ENCODE measurements around the gene DOK5.

DOK5 gene

DNA sequence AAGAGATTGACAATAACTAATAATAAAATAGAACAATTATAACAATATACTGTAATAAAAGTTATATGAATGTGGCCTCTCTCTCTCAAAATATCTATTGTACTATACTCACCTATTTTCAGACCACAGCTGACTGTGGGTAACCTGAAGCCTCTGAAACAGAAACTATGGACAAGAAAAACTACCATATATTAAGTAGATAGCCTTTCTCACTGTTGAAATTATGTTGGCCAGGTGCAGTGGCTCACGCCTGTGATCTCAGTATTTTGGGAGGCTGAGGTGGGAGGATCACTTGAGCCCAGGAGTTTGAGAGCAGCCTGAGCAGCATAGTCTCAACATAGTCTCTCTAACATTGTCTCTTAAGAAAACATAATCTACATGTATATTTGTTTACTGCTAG, 89.9 kb downstream of the DOK5 start:
- DNase-seq = no peak

DNA sequence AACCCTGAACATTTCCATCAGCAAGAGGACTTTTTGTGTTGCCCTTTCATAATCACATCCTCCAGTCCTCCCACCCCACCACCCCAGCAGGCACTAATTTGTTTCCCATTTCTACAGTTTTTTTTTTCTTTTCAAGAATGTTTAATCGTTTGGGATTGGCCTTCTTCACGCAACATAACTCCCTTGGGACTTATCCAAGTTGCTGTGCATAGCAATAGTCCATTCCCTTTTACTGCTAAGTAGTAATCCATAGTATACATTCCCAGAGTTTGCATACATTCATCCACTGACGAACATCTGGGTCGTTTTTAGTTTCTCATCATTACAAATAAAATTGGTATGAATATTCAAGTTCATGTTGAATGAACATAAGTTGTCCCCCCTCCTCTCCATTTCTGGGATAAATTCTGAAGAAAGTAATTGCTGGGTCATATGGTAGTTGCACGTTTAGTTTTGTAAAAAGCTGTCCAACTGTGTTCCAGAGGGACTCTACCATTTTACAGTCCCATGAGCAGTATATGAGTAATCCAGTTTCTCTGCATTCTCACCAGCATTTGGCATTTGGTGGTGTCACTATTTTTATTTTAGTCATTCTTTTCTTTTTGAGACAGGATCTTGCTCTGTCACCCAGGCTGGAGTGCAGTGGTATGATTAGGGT, 90.8 kb downstream of the DOK5 start:
- DNase-seq = no peak

DNA sequence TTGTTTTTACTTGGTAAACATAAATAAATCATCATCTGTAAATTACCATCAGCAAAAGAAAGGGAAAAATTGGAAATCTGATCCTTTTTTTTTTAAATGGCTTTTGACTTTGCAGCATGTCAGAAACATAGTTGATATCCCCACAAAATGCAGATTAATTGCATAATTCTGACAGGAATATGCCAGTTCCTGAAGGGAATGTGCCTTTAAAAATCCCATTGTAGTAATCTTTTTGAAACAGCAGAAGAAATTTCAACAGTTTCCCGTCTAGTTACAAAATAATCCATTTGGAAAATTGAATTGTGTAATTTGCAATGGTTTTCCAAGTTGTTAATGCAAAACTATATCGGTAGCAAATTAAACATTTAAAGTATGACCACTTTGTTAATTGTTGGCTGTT, 95.2 kb downstream of the DOK5 start:
- no peak for DNase-seq

DNA sequence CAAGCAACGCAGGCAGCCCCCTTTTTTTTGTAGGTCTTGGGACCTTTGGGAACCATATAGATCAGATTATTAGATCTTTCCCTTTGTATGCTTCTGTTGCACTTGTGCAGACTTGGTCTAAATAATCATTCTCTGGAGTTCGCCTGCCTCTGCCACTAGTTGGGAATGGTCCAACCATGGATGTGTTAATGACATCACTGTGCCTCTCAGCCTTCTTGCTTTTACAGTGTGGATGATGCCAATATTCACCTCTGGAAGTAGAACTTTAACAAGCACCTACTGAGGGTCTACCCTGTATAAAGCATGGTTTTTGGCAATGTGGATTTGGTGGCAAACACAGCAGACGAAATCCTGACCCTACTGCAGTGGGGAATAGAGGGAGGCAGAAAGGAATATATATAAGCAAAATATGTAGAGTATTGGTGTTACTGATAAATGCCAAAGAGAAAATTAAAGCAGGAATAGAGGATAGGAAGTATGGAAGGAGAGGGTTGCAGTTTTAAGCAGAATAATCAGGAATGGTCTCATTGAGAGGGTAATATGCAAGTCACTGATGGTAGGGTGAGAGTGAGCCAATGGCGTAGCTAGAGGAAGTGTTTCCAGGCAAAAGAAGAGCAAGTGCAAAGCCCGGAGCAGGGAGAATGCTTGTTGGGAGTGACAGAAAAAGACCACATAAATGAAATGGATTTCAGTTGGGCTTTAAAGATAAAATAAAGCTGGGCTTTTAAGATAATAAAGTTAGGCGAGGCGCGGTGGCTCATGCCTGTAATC, 97.5 kb downstream of the DOK5 start:
- no peak for DNase-seq

DNA sequence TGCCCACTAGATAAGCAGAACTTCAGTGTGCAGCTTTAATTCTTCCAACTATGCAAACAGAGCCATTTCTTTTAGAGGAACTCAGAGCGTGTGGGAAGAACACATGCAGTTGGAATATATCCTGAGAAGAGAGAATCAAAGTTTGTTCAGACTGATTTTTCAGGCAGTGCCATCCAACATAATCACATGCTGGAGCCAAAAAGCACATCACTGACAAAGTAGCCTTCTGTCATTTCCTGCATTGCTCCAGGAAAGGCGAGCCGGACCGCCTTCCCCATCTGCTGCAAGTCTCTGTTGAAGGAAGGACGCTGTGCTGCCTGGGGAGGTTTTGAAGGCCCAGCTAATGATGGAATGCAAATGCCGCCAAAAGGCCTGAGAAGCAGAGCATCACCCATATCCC, 98.4 kb downstream of the DOK5 start:
- no peak for DNase-seq

DNA sequence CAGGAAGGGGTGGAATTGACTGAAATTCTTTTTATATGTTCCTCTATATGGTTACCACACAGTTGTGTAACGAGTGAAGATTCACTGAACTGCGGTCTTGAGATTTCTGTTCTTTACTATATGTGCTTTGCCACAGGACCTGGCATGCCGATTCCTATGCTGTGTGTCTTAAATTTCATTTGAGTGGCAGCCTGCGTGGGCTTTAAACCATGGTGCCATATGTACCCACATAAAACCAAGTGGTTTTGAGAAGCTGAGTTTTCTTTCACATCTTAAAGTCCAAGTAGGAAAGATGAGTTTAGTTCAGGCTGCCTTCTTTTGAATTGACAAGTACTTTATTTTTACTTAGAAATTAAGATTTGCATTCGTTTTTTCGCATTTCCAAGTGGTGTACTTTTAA, 101.1 kb downstream of the DOK5 start:
- no peak for DNase-seq

DNA sequence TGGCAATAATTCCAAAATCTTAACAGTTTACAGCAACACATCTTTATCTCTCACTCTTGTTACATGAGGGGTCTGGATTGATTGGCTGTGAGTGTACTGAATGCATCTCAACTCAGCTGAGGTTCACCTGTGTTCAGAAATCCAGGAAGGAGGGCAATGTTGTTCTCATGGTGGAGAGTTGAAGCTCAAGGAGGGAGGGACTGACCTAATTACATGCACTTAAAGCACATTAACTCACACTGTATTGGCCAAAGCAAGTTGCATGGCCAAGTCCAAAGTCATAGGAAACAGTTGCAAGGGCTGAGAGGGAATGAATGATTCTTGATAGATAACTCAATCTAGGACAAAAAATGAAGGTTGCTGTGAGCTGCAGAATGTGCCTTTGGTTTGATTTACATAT, 102.2 kb downstream of the DOK5 start:
- no peak for DNase-seq

DNA sequence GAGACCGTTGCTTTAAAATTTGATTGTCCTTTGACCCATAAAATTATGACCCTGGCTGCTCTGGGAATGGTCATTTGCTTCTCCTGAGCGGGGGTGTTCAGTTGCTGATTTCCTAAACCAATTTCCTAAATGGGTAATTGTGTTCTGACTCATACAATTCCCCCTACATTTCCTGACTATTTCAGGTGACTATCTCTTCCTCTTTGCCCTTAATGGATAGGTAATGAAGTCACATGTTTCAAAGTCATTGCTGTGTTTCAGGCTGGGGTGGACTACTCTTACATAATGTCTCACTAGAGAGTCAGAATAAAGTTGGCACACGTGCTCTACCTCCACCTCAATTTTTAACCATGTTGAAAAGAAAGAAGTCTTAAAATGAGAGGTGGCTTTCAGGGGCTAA, 109.8 kb downstream of the DOK5 start:
- no peak for DNase-seq

DNA sequence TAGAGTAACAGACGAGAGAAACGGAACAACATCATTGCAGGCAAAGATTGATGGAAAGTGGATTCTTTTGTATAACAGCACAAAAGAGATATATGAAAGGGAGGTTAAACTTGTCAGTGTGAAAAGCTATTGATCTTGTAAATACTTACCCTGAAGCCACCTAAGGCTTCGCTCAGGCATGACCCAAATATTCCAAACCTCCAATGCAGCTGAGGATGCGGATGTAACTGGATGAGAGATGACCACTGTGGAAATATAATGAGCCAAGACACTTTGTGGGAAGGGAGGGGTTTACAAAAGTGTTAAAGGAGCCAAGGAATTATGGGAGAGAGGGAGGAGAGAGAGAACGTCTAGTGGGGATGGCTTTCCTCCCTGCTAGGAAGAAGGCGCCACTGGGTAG, 112.0 kb downstream of the DOK5 start:
- no peak for DNase-seq

DNA sequence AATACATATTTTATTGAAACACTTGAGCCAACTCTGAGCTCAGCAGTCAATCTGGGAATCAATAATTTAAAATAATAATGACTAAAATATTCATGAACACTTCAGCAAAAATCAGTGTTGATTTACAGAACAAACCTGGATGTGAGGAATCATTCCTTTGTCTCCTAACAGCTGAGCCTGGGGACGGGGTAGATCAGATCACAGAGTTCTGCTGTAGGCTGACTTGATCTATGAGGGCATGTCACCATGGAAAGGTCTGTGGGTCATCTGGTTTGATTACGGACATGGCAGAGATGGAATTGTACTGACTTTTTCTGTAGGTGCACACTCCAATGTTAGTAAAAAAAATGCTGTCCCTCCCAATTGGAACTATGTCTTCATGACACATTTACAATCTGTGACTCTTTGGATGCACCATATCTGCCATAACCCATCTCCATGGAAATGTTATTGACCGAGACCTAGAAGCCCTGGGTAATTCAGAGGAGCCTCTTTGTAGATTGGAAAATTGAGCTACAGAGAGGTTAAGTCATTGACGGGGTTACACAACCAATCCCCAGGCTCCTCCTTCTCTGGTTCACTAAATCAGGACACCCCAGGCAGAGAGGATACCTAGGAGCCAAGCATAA, 114.1 kb downstream of the DOK5 start:
- DNase-seq = no peak

DNA sequence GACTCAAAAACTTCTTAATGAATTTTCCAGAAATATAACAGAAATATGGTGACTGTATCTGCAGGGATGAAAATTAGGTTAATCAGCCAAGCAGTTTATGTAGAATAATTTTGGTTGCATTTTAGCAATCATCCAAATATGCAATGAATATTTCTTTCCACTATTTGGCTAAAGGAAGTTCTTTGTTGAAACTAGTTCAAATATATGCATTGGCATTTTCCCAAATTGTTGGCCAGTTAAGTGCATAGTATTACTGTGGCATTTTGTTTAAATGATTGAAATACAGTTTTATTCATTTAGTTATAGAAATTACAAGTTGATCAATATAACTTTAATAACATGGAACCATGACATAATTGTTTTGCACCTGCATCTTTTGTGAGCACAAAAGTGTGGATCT, 115.5 kb downstream of the DOK5 start:
- no peak for DNase-seq

DNA sequence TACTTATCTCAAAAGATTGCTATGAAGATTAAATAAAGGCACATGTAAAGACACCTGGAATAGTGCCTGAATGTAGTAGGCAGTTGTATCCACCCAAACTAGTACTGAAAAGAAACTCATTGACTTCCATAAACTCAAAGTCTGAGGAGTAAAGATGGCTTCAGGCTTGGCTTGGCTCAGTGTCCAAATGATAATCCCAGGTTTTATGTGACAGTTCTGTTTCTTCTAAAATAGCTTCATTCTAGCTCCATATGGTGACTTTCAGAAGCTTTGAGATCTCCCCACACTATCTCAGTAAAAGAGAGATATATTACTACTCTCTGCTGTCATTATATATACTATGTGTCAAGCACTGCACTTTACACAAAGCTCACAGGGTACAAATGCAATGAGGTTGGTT, 121.3 kb downstream of the DOK5 start:
- DNase-seq = no peak

DNA sequence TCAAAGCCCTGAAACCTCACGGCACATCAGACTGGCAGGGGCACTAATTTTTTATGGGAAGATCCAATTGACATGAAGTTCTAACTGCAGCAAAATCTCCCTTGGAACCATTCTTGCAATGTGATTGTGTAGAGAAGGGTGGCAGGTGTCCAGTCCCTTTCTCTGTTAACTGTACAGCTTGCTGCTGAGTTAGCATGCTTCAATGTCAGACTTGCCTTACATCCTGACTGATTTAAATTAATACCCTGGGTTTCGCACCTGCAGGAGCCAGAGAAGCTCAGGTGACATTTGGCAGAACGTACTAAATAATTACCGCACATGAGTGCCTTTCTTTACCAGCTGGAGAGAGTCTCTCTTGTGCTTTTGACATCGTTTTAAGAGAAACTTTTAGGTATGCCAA, 123.0 kb downstream of the DOK5 start:
- no peak for DNase-seq

DNA sequence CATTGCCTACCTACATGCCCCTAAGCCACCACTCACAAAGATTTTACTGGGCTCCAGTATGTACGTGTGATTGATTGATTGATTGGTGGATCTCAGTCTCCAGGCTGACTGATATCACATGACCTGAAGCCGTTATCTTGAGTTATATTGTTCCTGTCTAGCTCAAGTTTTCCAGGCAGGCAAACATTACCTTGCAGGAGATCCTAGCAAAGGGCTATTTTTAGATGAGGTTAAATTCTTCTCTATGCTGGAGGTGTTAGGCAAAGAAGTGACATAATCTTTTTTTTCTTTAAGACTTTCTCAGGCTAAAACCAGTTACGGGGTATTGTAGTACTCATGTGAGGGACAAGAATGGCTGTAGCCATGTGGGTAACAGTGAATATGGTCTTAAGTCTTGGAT, 125.2 kb downstream of the DOK5 start:
- no peak for DNase-seq

DNA sequence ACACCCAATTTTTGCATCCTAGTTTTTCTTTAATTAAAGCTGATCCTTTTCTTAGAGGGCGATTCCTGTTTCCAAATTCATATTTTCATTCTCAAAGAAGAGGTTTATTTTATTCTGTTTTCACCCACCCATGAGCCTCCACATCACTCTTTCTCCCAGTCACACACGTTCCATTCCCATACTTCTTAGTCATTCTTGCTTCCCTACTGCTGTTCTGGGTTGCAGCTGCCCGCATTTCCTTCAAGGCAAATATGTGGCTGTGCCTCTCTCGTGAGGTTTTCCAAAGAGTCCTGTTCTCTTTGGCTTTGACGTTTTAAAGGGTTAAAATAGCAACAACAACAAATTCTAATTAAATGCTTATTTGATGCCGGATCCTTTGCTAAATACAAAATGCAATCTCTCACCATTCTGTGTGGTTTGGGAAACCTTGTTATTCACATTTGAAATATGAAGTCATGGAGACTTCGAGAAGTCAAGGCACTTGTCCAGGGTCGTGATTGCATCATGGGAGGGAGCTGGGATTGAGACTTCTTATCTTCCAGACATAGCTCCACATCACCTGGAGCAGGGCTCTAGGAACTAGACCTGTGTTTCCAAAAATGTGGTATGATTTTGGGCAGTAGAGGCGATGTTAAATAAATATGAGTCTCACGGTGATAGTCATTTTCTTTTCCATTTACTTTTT, 126.6 kb downstream of the DOK5 start:
- DNase-seq = no peak

DNA sequence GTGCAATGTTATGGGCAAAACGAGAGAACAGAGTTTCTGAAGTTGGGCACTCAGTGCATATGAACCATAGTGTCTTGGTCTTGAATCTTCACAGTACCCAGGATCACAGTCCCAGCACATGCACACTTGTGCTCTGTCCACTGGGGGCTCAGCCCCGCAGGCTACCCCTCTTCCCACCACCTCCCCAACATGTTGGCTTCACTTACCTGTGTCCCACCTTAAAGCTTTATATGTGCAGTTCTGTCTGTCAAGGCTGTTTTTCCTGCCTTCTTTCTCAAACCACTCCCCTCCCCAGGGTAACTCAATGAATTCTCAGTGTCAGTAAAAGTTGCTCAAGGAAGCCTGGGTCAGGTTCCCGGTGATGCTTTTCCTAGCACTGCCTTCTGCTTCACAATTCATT, 129.9 kb downstream of the DOK5 start:
- no peak for DNase-seq

DNA sequence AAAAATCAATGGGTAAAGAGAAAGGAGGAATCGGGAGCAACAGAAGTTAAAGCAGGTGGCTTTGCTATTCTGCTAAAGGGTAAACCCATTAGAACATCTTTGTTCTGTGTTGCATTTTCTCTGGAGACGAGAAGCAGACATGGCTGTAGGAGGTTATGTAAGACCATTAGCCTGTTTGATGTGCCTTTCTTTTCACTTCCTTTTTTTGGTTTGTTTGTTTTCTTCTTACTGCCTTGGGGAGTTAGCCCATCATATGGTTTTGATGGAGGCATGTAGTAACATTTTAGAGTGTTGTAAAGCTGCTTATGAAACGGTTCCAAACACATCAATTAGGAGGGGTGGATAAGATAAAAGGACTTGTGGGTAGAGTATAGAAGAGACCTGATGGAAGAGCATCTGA, 131.0 kb downstream of the DOK5 start:
- DNase-seq = no peak

DNA sequence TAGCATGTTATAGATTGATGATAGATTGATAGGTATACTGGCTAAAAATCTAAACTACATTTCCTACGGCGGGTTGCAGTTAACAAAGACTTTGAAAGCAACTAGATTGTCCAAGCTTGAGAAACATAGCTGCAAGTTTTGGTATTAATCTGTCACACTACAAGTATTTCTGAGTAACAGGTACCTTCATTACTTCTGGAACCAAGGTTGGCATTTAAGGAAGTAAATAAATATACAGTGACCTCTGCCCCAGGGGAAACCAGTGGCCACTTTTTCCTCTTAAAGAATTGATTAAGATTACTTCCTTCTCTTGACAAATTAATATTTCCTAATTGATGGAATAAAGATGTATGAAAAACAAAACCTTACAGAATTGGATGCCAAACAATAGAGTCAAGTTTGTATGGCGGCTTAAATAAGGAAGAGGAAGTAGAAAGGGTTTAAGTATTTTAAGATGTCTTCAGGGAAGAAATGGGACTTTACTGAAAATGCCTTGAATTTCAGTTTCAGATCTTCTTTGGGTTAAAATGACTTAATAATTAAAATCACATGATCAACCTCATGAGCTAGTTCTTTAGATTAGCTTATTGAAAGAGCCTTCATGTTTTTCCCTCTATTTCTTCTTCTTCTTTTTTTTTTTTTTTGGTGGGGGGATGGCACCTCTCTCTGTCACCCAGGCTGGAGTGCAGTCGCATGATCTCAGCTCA, 132.8 kb downstream of the DOK5 start:
- no peak for DNase-seq

DNA sequence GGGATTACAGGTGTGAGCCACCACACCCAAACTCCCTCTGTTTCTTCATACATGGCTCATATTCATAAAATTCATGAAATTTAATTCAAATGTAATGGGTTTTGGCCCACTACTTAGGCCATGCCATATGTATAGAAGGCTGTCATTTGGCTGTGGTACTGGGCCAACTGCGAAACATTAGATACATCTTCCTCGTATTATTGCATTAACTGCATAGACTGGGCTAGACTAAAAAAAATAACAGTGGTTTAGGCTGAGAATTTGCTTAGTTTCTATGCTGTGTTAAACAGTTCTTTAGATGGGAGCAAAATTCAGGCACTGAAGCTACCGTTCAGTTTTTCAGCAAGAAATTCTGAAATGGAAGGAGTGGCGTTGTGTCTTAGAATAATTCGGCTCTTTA, 133.6 kb downstream of the DOK5 start:
- no peak for DNase-seq

DNA sequence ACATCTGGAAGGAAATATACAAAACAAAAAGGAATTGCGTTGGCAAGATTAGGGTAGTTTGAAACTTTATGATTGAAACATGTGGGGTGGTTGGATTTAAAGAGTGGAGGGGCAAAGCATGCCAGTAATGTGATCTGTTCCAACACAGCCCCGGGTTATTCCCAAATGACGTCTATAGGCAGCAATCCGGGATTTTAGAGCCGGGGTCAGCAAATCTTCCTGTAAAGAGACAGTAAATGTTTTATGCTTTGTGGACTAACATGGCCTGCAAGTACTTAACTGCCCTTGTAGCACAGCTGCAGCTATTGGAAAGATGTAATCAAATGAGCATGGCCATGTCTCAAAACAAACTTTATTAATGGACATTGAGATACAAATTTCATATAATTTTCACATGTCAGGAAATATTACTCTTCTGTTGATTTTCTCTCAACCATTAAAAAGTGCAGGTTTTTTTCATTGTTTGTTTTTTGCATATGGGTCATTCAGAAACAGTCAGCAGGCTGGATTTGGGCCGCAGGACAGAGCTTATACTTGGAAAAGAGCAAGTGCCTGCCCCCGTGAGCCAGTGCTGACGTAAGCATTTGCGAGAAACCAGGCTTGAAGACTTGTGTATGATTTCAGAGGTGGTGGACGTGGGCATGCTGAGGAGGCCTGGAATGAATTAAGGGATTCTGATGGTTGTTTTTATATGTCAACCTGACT, 136.5 kb downstream of the DOK5 start:
- no peak for DNase-seq

DNA sequence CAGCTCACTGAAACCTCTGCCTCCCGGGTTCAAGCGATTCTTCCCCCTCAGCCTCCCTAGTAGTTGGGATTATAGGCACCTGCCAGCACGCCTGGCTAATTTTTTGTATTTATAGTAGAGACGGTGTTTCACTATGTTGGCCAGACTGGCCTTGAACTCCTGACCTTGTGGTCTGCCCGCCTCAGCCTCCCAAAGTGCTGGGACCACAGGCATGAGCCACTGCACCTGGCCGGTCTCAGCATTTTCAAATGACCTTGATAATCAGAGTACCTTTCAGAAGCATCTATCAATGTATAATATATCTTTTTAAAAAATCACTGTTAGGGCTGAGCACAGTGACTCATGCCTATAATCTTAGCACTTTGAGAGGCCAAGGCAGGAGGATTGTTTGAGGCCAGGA, 143.0 kb downstream of the DOK5 start:
- DNase-seq = no peak

DNA sequence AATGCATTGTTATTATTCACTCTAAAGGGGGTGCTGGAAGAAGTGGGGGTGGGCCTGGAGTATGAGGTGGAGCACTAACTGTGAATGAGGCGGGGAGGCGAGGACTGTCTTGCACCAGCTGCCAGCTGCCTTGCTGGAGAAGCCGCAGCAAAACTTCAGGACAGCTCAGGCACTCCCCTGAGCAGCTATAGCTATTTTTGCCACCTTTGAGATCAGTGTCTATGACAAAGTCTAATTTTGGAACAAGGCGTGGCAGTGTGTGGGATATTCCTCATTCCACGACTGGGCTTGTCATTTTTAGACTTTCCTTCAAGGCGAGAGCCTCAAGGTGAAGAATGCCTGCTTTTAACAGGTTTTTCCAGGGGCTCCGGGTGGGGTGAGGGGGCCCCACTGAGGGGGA, 143.8 kb downstream of the DOK5 start:
- DNase-seq = no peak

DNA sequence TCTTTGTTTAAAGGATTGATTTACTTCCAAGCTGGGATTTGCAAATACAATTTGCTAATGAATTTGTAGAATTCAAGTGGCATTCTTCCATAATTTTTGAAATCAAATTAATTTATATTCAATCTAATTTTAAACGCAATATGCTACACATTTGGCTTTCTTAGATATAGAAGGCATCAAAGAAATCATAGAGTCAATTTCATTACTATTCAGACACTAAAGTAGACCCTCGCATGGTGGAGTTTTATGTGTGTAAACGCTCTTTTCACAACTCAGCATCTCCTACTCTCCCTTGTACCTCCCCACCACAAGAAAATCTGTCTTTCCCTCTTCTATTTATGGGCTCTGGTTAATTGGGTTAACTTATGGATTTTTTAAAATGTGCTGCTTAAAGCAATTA, 144.3 kb downstream of the DOK5 start:
- DNase-seq = no peak

Data from amniotic stem cell (primary cell).